ENCODE measurements around the gene SMG6.

The SMG6 gene

GRCh38 chr17:2025622-2026309 lies 277.8 kb downstream of the SMG6 start:
- TF ChIP-seq TAF1 (IDR thresholded peaks at IDR 0.05; ENCODE audit: low read depth): no peak
- no peak for TF ChIP-seq NFIC (IDR thresholded peaks at IDR 0.05)
- no peak for TF ChIP-seq EP300 (IDR thresholded peaks at IDR 0.05; ENCODE audit: borderline replicate concordance)
- no peak for TF ChIP-seq CEBPB (IDR thresholded peaks at IDR 0.05)
- no peak for TF ChIP-seq FOXM1 (IDR thresholded peaks at IDR 0.05; ENCODE audit: borderline replicate concordance, low read depth)
- TF ChIP-seq TCF12 (IDR thresholded peaks at IDR 0.05; ENCODE audit: low read depth): no peak
- no peak for TF ChIP-seq MAX (IDR thresholded peaks at IDR 0.05)
- TF ChIP-seq EGR1 (IDR thresholded peaks at IDR 0.05): no peak
- TF ChIP-seq RAD21 (IDR thresholded peaks at IDR 0.05; ENCODE audit: low read depth): peak; percentile 62

- TF ChIP-seq EGR1 (IDR thresholded peaks at IDR 0.05) (peak; percentile 74), USF1 (IDR thresholded peaks at IDR 0.05) (no peak), ZBTB7A (IDR thresholded peaks at IDR 0.05; ENCODE audit: low read depth) (peak; percentile 58; the same call in 1 of the 2 replicates), CEBPB (IDR thresholded peaks at IDR 0.05) (no peak)
Observed at GRCh38 chr17:2025220-2025621, 278.4 kb downstream of the SMG6 start, which contains the start of gene RTN4RL1. TSS of gene RTN4RL1 (minus strand) at chr17:2025334. CDS start at chr17:2024865, 469 bp downstream.

- TF ChIP-seq RAD21 (IDR thresholded peaks at IDR 0.05; ENCODE audit: low read depth) (no peak), MAX (IDR thresholded peaks at IDR 0.05) (peak; percentile 48; the same call in 1 of the 2 replicates)
Observed at GRCh38 chr17:2024572-2025219, 278.9 kb downstream of the SMG6 start.

GRCh38 chr17:2023692-2024571 lies 279.7 kb downstream of the SMG6 start:
- peak; percentile 45 for TF ChIP-seq CEBPB (IDR thresholded peaks at IDR 0.05)
- no peak for TF ChIP-seq TEAD4 (IDR thresholded peaks at IDR 0.05)
- TF ChIP-seq RAD21 (IDR thresholded peaks at IDR 0.05; ENCODE audit: low read depth): no peak
- no peak for TF ChIP-seq TAF1 (IDR thresholded peaks at IDR 0.05; ENCODE audit: low read depth)
- TF ChIP-seq EGR1 (IDR thresholded peaks at IDR 0.05): no peak

GRCh38 chr17:2023256-2023655 lies 280.3 kb downstream of the SMG6 start:
- TF ChIP-seq TAF1 (IDR thresholded peaks at IDR 0.05; ENCODE audit: low read depth) (no peak), ZBTB7A (IDR thresholded peaks at IDR 0.05; ENCODE audit: low read depth) (no peak), FOXM1 (IDR thresholded peaks at IDR 0.05; ENCODE audit: borderline replicate concordance, low read depth) (no peak), MAX (IDR thresholded peaks at IDR 0.05) (no peak), REST (IDR thresholded peaks at IDR 0.05; ENCODE audit: low read depth) (no peak)

GRCh38 chr17:2022647-2023240 lies 280.8 kb downstream of the SMG6 start:
- TF ChIP-seq CREB1 (IDR thresholded peaks at IDR 0.05; ENCODE audit: low read depth) (no peak), MAX (IDR thresholded peaks at IDR 0.05) (no peak), TEAD4 (IDR thresholded peaks at IDR 0.05) (no peak), NFIC (IDR thresholded peaks at IDR 0.05) (no peak), CEBPB (IDR thresholded peaks at IDR 0.05) (no peak), REST (IDR thresholded peaks at IDR 0.05; ENCODE audit: low read depth) (no peak), TAF1 (IDR thresholded peaks at IDR 0.05; ENCODE audit: low read depth) (no peak), YY1 (IDR thresholded peaks at IDR 0.05; ENCODE audit: low read depth) (no peak), FOXM1 (IDR thresholded peaks at IDR 0.05; ENCODE audit: borderline replicate concordance, low read depth) (no peak), USF1 (IDR thresholded peaks at IDR 0.05) (no peak), RAD21 (IDR thresholded peaks at IDR 0.05; ENCODE audit: low read depth) (no peak), TCF12 (IDR thresholded peaks at IDR 0.05; ENCODE audit: low read depth) (no peak), EP300 (IDR thresholded peaks at IDR 0.05; ENCODE audit: borderline replicate concordance) (no peak), ZBTB7A (IDR thresholded peaks at IDR 0.05; ENCODE audit: low read depth) (no peak)

All from Ishikawa (cell line).